Mucosa of gallbladder (tissue), 1 donor: ENCODE measurements around the gene P2RY6. TPM values are rescaled to one million over a fixed set of nuclear protein-coding genes. Genes with fewer than 3 reads are reported as not detected.
A peak's percentile ranks its signal among the peaks of the same experiment; 100 is the strongest.

Experiments
- DNase-seq: peaks from one replicate; pipeline ENCODE4 v3.0.0-alpha.2; 2020; ENCODE audit warnings: low spot score
- total RNA-seq: library from RNA; stranded (reverse); gene quantifications from one replicate; pipeline ENCODE4 v1.2.1, GENCODE V29; 2021
- donor health status: DM: no; HTN: no; CAD: no.

P2RY6 gene
- total RNA-seq, 1 donor from 2014 or later = 2.9 TPM

- no peak for DNase-seq
Observed at GRCh38 chr11:73333173-73333572, 61.0 kb downstream of the P2RY6 start.

- DNase-seq = no peak
Observed at GRCh38 chr11:73333640-73334383, 61.7 kb downstream of the P2RY6 start.

GRCh38 chr11:73334384-73335203 is 62.5 kb downstream of the P2RY6 start:
- DNase-seq = peak; percentile 76

- peak; percentile 83 for DNase-seq
Observed at GRCh38 chr11:73335204-73335923, 63.2 kb downstream of the P2RY6 start.

GRCh38 chr11:73337846-73338245 is 65.7 kb downstream of the P2RY6 start:
- no peak for DNase-seq

- no peak for DNase-seq
Observed at GRCh38 chr11:73338279-73338678, 66.1 kb downstream of the P2RY6 start.

GRCh38 chr11:73340164-73340563 is 68.0 kb downstream of the P2RY6 start:
- no peak for DNase-seq

- no peak for DNase-seq
Observed at GRCh38 chr11:73342633-73343032, 70.5 kb downstream of the P2RY6 start.

GRCh38 chr11:73343076-73343873 is 71.1 kb downstream of the P2RY6 start:
- DNase-seq = no peak

- no peak for DNase-seq
Observed at GRCh38 chr11:73344191-73344607, 72.1 kb downstream of the P2RY6 start.

GRCh38 chr11:73345481-73346160 is 73.5 kb downstream of the P2RY6 start:
- DNase-seq = no peak

GRCh38 chr11:73346186-73346935 is 74.2 kb downstream of the P2RY6 start:
- no peak for DNase-seq

- DNase-seq = no peak
Observed at GRCh38 chr11:73347067-73347466, 74.9 kb downstream of the P2RY6 start.

Other genes with a start within 250 kb of the P2RY6 start
- gene FCHSD2, start 130.0 kb upstream of the P2RY6 start, total RNA-seq = 56.4 TPM
- 12.6 TPM for gene P2RY2, start 54.1 kb upstream of the P2RY6 start, total RNA-seq
- 69.2 TPM for gene ARHGEF17, start 35.9 kb downstream of the P2RY6 start, total RNA-seq
- 5.9 TPM for gene RELT, start 104.1 kb downstream of the P2RY6 start, total RNA-seq